Measurements from ENCODE around the gene ZNF184.
"Not testable (repeated sequence)": the region's sequence is repeated elsewhere in the genome, so short reads cannot be mapped to it uniquely, and the experiment has no call there.

Gene ZNF184

GRCh38 chr6:27426045-27426620, 46.8 kb downstream of the ZNF184 start:
- no peak for DNase-seq (ENCODE audit: low read depth in 2 of 2, low spot score in 1 of 2)

GRCh38 chr6:27424851-27425250, 48.1 kb downstream of the ZNF184 start:
- not testable (repeated sequence) for DNase-seq (ENCODE audit: low read depth in 2 of 2, low spot score in 1 of 2)

GRCh38 chr6:27422651-27423332, 50.1 kb downstream of the ZNF184 start:
- no peak for DNase-seq (ENCODE audit: low read depth in 2 of 2, low spot score in 1 of 2)

- no peak for DNase-seq (ENCODE audit: low read depth in 2 of 2, low spot score in 1 of 2)
Measured at GRCh38 chr6:27419363-27419762, 53.5 kb downstream of the ZNF184 start.

GRCh38 chr6:27415898-27416297, 57.0 kb downstream of the ZNF184 start:
- no peak for DNase-seq (ENCODE audit: low read depth in 2 of 2, low spot score in 1 of 2)

- no peak for DNase-seq (ENCODE audit: low read depth in 2 of 2, low spot score in 1 of 2)
Measured at GRCh38 chr6:27414996-27415395, 57.9 kb downstream of the ZNF184 start.

GRCh38 chr6:27414300-27414699, 58.6 kb downstream of the ZNF184 start:
- DNase-seq (ENCODE audit: low read depth in 2 of 2, low spot score in 1 of 2): no peak

- DNase-seq (ENCODE audit: low read depth in 2 of 2, low spot score in 1 of 2): no peak
Measured at GRCh38 chr6:27407153-27407814, 65.6 kb downstream of the ZNF184 start.

GRCh38 chr6:27406085-27406484, 66.8 kb downstream of the ZNF184 start:
- no peak for DNase-seq (ENCODE audit: low read depth in 2 of 2, low spot score in 1 of 2)

- DNase-seq (ENCODE audit: low read depth in 2 of 2, low spot score in 1 of 2): no peak
Measured at GRCh38 chr6:27400877-27401642, 71.8 kb downstream of the ZNF184 start.
